B cell (primary cell): ENCODE results near the gene KIF18A.

Experiments used
- EZH2 ChIP-seq: IDR thresholded peaks from 2 replicates; pipeline ENCODE4 v1.6.1; 2012; ENCODE audit warnings: borderline replicate concordance, low read depth, mild to moderate bottlenecking, moderate library complexity, low read length; ENCODE audit not compliant: insufficient read depth, poor library complexity, severe bottlenecking
- TF ChIP-seq, protein P1 (sequence below): fragments of 200-600 bp; IDR thresholded peaks from one replicate; pipeline ENCODE4 v1.8.0; 2022; ENCODE audit warnings: antibody characterized with exemption, mild to moderate bottlenecking

GRCh38 chr11:28133146-28133545 is 25.2 kb upstream of the KIF18A start:
- TF ChIP-seq, protein P1, sequence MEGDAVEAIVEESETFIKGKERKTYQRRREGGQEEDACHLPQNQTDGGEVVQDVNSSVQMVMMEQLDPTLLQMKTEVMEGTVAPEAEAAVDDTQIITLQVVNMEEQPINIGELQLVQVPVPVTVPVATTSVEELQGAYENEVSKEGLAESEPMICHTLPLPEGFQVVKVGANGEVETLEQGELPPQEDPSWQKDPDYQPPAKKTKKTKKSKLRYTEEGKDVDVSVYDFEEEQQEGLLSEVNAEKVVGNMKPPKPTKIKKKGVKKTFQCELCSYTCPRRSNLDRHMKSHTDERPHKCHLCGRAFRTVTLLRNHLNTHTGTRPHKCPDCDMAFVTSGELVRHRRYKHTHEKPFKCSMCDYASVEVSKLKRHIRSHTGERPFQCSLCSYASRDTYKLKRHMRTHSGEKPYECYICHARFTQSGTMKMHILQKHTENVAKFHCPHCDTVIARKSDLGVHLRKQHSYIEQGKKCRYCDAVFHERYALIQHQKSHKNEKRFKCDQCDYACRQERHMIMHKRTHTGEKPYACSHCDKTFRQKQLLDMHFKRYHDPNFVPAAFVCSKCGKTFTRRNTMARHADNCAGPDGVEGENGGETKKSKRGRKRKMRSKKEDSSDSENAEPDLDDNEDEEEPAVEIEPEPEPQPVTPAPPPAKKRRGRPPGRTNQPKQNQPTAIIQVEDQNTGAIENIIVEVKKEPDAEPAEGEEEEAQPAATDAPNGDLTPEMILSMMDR = no peak
- no peak for TF ChIP-seq EZH2
